DMS53 (cell line): ENCODE data around the gene HTR7.

Source experiments
- DNase-seq: peaks from one replicate; lab custom pipeline; 2025; lab: John Stamatoyannopoulos, UW

HTR7 gene

GRCh38 chr10:90740265-90740664 is 117.6 kb downstream of the HTR7 start:
- DNase-seq = no peak

GRCh38 chr10:90738885-90739284 is 119.0 kb downstream of the HTR7 start:
- DNase-seq = no peak

- DNase-seq = no peak
These were observed 123.4 kb downstream of the HTR7 start for GRCh38 chr10:90734415-90734814.

- no peak for DNase-seq
These were observed 125.3 kb downstream of the HTR7 start for GRCh38 chr10:90732581-90732980.

GRCh38 chr10:90723416-90724068 is 134.3 kb downstream of the HTR7 start:
- DNase-seq = no peak

- no peak for DNase-seq
These were observed 135.0 kb downstream of the HTR7 start for GRCh38 chr10:90722832-90723231.

GRCh38 chr10:90718182-90718581 is 139.7 kb downstream of the HTR7 start:
- DNase-seq = peak; percentile 20

GRCh38 chr10:90712529-90712928 is 145.3 kb downstream of the HTR7 start:
- DNase-seq = no peak

- no peak for DNase-seq
These were observed 148.1 kb downstream of the HTR7 start for GRCh38 chr10:90709727-90710126.

- no peak for DNase-seq
These were observed 150.2 kb downstream of the HTR7 start for GRCh38 chr10:90707657-90708056.

GRCh38 chr10:90701428-90701827 is 156.4 kb downstream of the HTR7 start:
- no peak for DNase-seq

- DNase-seq = peak; percentile 84
These were observed 161.7 kb downstream of the HTR7 start for GRCh38 chr10:90695915-90696676.
